ENCODE data around the gene PPP4R2.

The PPP4R2 gene, protein sequence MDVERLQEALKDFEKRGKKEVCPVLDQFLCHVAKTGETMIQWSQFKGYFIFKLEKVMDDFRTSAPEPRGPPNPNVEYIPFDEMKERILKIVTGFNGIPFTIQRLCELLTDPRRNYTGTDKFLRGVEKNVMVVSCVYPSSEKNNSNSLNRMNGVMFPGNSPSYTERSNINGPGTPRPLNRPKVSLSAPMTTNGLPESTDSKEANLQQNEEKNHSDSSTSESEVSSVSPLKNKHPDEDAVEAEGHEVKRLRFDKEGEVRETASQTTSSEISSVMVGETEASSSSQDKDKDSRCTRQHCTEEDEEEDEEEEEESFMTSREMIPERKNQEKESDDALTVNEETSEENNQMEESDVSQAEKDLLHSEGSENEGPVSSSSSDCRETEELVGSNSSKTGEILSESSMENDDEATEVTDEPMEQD

DNA sequence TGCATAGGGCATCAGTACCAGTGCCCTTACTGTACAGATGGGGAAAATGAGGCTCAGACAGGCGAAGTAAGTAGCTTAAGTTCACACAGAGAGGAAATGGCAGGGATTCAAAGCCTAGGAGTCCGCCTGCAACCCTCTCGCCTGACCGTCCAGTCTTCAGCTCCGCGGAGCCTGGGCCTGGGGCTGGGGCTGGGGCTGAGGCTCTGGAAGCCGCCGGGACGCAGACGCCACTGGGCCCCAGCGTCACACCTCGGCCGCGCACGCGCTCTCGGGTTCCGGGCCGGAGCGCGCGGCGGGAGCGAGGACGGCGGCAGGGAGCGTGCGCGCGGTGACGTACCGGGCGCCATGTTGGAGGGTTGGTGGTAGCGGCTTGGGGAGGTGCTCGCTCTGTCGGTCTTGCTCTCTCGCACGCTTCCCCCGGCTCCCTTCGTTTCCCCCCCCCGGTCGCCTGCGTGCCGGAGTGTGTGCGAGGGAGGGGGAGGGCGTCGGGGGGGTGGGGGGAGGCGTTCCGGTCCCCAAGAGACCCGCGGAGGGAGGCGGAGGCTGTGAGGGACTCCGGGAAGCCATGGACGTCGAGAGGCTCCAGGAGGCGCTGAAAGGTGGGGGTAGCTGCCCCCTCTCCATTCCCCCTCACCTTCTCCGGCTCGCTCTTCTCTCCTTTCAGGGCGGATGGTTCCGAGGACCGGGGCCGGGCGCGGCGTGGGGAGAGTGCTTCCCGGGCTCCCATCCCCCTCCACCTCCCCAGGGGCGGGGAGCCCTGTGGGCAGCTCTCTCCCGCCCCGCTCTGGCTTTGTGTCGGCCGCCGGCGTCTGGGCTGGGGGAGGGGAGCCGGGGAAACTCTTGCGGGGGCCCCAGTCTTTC is at the start of gene PPP4R2:
Gene PPP4R2, plus strand, starts transcription at position 339 of the 861 bp plus-strand sequence. Its CDS starts 227 bp downstream, at position 566.
- DNase-seq (ENCODE audit: low spot score) = peak; percentile 87

DNA sequence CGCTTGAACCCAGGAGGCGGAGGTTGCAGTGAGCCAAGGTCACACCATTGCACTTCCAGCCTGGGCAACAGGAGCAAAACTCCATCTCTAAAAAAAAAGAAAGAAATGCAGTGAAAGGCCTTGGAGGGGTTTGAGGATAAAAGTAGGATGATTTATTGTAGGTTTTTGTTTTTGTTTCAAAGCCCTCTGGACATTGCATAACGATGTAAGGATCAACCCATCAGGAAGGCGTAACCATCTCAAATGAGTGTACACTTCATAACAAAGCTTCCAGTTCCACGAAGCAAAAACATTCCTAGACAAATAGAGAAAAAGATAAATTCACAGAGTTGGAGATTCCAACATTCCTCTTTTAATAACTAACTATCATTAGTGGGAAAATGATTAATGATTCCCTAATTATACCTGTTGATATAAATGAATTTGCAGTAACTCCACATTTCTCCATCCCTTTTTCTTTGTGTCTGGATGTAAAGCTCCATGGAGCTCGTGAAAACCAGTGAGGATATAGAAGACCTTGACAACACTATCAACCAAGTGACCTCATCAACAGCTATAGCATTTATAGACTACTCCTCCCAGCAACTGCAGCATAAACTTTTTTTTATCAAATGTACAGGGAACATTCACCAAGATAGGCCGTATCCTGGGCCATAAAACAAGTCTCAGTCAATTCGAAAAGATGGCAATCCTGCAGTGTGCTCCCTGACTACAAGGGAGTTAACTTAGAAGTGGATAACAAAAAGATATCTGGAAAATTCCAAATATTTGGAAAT is 48.7 kb upstream of the PPP4R2 start:
- no peak for DNase-seq (ENCODE audit: low spot score)

DNA sequence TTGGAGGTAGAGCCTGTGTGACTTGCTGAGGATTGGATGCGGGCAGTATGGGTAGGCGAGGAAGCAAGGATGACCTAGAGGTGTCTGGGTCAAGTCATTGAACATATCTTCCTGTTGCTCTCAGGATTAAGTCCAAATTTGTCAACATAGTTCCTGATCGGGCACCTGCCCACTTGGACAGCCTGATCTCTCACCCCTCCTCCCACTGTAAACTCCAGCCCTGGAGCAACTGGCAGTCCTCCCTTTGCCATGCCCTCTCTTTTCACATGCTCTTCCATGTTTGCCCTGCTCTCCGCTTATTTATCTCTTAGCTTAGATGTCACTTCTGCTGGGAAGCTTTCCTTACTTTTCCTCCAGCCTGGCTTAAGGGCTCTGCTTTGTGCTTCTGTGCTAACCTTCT is 47.6 kb upstream of the PPP4R2 start:
- no peak for DNase-seq (ENCODE audit: low spot score)

DNA sequence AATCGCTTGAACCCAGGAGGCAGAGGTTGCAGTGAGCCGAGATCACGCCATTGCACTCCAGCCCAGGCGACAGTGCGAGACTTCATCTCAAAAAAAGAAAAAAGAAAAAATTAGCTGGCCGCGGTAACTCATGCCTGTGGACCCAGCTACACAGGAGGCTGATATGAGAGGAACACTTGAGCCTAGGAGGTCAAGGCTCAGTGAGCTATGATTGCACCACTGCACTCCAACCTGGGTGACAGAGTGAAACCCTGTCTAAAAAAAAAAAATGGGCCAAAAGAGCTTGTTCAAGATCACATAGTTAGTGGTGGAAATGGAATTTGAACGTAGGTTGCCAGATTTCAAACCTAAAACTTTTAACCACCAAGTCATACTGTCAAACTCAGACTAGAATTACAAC is 46.2 kb upstream of the PPP4R2 start:
- DNase-seq (ENCODE audit: low spot score) = no peak

DNA sequence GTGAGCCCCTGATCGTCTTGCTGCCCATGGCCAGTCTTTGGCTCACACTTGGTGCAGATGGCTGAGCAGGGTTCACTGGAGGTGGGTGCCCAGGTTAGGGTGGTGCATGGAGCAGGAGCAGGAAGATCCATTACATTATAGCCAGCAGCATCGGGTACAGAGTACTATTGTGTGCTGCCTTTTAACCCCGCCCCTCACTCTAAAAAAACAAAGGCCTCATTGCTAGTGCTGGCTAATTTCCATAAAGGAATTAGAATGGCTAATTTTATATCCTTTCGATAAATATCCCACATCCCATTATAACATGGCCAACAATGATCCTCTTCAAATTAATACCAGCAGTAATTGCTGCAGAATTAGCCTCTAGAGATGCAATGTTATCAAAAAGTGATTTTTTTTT is 45.8 kb upstream of the PPP4R2 start:
- peak; percentile 73 for DNase-seq (ENCODE audit: low spot score)

DNA sequence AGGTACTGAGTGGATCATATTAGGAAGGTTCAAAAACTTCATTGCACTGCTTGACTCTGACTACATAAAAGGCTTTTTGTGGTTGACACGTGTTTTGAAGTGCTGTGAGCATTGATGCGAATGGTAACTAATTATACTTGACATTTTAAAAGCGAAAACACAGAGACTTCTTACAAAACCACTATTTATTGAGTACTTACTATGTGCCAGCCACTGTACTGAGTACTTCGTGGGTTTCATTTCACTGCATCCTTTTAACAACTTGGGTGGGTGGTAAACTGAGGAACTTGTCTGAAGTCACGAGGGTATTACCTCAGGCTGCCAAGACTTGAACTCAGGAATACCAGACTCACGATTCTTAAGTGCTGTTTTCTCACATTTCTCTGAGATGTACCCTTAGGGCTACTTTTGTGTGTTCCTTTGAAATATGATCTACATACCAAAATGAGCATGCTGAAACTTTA is 45.3 kb upstream of the PPP4R2 start:
- no peak for DNase-seq (ENCODE audit: low spot score)

DNA sequence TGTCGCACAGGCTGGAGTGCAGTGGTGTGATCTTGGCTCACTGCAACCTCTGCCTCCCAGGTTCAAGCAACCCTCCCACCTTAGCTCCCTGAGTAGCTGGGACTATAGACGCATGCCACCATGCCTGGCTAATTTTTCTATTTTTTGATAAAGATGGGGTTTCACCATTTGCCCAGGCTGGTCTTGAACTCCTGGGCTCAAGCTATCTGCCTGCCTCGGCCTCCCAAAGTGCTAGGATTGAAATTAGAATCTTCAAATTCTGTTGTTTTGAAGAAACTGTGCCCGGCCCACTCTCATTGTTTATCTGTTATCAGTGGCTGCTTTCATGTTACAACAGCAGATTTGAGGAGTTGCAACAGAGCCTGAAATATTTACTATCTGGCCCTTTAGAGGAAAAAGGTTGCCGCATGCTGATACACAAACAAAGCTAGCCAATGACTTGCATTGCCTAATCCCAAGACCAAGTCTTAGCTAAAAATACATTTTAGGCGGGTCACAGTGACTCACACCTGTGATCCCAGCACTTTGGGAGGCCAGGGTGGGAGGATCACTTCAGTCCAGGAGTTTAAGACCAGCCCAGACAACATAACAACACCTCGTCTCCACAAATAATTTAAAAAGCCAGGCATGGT is 43.2 kb upstream of the PPP4R2 start:
- DNase-seq (ENCODE audit: low spot score) = no peak

DNA sequence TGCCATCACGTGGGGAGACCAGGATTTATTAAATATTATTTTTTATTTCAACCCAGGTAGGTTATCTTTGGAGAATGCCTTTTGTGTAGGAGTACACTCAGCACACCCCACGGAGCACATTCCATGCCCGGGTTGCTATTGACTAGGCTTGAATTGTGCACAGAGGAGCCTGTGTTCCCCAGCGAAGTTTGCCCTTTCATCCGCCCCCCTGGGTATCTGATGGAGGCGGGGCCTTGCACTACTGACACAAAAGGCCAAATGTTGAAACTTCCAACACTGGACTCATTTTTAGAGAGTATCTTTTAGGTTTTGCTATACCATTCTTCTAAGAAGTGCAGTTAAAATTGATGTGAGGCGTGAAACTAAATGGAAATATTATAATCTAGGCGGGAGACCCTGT is 39.3 kb upstream of the PPP4R2 start:
- peak; percentile 90 for DNase-seq (ENCODE audit: low spot score)

DNA sequence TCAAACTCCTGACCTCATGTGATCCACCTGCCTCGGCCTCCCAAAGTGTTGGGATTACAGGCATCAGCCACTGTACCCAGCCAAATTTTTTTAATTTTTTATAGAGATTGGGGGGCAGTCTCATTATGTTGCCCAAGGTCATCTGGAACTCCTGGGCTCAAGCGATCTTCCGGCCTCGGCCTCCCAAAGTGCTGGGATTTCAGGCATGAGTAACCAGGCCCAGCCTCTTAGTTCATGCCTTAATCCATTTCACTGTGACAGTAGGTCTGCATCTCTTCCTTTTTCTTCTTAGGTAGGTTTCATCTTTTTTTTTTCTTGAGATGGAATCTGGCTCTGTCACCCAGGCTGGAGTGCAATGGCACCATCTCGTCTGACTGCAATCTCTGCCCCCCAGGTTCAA is 37.3 kb upstream of the PPP4R2 start:
- DNase-seq (ENCODE audit: low spot score) = no peak

DNA sequence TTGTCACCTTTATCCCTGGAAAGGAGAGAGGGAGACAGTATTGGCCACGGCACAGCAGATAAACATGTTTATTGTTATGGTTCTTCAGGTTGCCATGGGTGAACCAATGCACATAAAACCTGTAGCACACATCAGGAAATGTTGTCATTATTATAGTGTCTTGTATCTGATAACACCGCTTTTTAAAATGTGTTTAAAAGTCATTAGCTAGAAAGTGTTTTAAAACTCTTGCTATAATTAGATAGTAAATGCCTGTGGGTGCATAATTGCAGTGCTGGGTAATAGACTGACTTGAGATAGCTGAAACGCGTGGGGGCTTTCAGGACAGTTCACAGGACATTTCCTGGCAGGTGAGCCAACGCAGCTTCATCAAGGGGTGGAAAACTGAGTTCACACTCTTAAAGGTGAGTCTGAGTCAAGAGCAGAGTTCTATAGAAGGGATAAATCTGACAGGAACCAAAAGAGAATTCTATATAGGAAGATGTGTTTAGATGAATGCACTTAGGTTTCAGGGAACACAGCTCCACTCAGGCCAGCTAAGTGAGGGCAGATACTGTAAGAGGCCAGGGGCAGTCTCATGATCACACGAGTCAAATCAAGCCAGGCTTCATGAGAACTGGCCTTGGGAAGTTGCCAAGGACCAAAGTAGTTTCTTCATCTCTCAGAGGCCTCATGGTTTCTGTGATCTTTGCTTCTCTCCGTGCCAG is 35.6 kb upstream of the PPP4R2 start:
- DNase-seq (ENCODE audit: low spot score) = no peak

DNA sequence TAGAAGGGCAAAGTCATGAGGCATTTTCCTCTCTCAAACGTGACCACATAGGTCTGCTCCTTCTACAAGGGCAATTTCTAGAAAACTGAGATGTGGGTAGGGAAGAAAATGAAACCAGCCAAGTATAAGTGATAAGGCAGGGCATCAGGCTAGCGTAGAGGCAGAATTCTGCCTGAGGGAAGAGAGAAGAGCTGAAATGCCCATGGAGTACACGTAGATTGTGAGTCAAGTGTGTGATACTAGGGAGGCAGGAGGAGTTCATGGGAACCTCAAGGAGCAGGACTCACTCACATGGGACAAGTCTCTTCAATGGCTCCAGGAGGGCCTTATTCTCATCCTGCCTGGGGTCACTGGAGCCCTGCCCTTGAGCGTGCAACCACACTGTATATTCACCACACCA is 34.9 kb upstream of the PPP4R2 start:
- DNase-seq (ENCODE audit: low spot score) = no peak

DNA sequence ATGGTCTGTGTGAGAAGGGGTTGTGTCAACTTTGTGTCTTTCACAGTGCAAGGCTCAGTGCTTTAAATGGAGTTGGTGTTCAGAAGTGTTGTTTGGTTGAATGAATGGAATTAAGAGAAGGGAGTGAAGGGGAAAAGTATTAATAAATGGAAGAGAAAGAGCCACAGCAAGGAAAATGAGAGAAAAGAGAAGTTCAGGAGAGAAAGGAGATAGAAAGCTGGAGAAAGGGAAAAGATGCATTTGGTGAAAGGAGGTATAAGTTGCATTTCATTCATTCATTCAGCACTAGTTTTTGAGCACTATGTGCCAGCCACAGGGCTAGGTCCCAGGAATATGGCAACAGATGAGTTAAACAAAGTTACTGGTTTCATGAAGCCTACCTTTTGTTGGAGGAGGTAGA is 34.3 kb upstream of the PPP4R2 start:
- DNase-seq (ENCODE audit: low spot score) = no peak

DNA sequence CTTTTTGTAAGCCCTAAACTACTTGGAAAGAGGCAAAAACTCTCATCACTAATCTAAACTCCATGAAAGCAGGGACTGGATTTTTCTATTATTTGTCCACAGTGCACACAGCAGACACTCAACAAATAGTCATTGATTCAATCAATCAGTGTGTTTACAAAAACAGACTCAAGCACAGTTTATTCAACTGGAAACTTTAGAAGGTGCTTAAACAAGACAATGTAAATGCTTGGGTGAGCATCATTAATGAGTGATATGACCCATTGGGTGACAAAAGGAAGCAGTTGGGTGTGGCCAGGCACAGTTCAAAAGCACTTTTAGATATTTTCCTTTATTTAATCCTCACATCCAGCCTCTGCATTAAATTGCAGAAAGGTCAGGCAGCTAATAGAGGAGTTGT is 32.0 kb upstream of the PPP4R2 start:
- no peak for DNase-seq (ENCODE audit: low spot score)

DNA sequence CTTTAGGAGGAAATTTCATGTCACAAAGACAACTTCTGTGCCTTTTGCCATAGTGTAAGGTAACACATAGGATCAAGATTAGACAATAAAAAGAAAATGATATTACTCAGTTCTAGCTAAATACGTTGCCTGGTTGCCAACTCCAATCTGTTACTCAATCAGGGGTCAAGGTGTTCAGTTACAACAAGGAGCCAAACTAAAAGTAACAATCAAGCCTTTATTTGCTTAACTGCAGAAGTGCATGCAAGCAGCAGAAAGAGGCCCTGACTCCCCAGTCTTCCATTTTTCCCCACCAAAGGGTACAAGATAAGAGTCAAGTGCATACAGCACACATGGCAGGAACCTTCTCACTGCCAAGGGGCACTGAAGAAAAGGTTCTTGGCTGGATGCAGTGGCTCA is 28.3 kb upstream of the PPP4R2 start:
- DNase-seq (ENCODE audit: low spot score) = no peak

DNA sequence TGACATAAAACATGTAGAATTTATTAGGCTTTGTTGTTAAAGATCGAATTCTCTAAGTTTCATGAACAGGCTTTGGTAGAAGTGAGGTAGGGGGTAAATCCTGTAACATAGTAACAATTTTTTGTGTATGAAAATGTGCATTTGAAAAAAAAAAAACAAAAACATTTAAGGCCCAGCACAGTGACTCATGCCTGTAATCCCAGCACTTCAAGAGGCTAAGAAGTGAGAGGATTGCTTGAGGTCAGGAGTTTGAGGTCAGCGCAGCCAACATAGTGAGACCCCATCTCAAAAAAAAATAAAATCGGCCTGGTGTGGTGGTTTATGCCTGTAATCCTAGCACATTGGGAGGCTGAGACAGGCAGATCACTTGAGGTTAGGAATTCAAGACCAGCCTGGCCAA is 26.8 kb upstream of the PPP4R2 start:
- no peak for DNase-seq (ENCODE audit: low spot score)

DNA sequence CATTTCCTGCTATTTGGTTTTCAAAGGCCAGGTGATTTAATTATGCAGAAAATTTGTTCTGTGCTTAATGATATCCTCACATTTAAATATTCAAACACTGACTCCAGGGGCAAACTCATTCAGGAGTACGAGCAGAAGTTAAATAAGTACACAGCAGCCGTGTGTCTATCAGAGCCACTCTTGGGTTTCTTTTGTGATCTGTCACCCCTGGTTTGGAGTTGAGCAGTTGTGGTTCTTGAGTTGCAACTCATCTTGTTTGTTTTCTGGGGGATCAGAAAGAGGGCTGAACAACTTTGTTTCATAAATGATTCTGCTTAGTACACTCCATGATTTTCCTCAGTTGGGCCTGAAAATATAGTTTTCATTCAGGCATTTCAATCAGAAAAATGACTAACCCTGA is 25.7 kb upstream of the PPP4R2 start:
- no peak for DNase-seq (ENCODE audit: low spot score)

DNA sequence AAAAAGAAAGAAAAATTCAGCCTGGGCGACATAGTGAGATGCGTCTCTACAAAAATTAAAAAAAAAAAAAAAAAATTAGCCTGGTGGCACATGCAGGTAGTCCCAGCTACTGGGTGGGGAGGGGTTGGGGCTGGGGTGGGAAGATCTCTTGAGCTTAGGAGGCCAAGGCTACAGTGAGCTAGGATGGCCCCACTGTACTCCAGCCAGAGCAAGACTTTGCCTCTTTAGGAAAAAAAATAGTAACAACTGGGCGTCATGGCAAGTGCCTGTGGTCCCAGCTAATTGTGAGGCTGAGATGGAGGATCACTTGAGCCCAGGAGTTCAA is 23.9 kb upstream of the PPP4R2 start:
- DNase-seq (ENCODE audit: low spot score) = no peak

DNA sequence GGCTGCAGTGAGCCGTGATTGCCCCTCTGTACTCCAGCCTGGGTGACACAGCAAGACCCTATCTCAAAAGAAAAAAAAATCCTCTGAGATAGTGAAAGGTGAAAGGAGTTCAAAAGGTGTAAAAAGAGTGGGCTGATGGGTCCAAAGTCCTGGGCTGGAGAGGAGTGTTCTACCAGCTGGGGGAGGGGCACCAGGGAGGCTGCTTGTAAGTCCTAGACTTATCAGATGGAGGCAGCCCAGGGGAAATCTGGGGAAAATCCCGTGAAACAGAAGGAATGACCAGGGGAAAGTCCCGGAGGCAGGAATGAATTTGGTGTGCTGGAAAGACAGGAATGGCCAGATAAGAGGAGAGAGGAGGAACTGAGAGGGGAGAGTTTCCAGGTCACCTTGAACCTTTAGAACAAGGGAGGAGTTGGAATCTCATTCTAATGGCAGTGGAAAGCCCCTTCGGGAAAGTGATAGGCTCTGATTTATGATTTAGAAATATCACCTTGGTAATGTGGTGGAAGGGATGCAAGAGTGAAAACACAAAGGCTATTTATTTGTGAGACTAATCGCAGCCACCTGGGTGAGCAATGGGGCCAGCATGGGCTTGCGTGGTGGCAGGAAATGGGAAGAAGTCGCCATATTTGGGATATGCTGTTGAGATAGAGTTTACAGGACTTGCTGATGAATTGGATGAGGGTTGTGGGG is 23.4 kb upstream of the PPP4R2 start:
- DNase-seq (ENCODE audit: low spot score) = no peak

DNA sequence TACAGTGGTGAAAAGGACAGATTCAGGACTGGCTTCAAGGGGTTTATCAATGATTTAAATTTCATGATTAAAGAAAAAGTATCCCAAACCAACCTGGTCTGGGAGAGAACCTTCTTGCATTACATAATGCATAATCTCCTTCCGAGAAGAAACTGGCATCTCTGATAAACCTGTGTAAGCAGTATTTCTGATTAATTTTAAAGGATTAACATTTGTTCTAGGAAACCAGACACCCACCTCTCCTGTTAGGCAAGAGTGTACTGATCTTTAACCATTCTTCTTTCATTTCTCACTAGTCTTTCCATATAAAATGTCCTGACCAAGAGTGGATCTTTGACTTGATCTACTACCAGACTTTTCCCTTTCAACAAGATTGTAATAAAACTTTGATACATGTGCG is 22.8 kb upstream of the PPP4R2 start:
- DNase-seq (ENCODE audit: low spot score) = no peak

DNA sequence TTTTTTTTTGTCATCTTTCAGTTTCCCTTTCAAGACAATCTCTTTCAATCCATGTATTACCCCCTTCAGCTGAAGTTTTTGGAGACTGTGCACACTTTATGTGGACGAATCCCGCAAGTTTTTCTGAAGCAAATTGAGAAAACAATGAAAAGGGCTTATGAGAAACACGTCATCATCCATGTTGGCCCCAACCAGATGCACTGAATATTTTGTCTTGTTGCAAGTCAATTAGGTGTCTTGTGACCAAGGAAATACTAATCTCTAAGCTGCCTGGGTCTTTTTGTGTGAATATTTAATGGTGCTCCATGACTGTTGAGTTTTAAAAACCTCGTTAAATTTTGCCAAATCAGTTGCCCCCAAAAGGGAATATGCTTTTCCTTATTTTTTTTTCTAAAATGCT is 21.7 kb upstream of the PPP4R2 start:
- no peak for DNase-seq (ENCODE audit: low spot score)

DNA sequence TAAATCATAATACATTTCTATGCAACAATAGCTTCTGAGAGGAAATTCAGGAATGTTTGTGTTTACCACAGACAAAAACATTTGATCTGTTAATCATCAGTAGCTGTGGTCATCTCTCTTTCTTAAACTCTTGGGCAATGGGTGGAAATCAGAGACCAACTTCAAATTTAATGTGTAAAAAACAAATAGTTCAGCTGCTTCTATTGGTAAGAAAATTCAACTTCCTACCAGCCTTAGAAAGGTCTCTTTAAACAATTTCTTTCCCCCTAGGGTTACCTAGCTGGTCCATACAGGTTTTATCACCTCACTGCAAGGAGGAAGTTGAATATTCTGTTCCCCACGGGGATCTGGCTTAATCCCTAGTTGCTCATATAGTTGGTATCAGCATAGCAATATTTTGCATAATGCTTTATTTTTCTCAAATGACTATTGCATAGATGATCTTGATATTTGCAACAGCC is 20.3 kb upstream of the PPP4R2 start:
- no peak for DNase-seq (ENCODE audit: low spot score)

Measured in putamen (tissue), 1 donor.